Adrenal gland (tissue), 5 donors: ENCODE results near the gene ADPRHL1.

Experiments
- CTCF ChIP-seq, 6 experiments: fragments of 450-650 bp in 4 of 6; fragments of 200-600 bp in 2 of 6; sonication (generic) in 1 of 6; IDR thresholded peaks; 1 replicate in 5 of 6; 2 replicates in 1 of 6; pipeline versions ENCODE4 v1.5.1 to v1.8.0; 2016 to 2021; ENCODE audit warnings: antibody characterized with exemption in 6 of 6, mild to moderate bottlenecking in 2 of 6, moderate library complexity in 1 of 6
- POLR2A ChIP-seq, 2 donors: fragments of 450-650 bp; IDR thresholded peaks; one replicate each; pipeline ENCODE4 v1.6.1; 2017; ENCODE audit warnings: antibody characterized with exemption in 2 of 2, mild to moderate bottlenecking in 2 of 2, moderate library complexity in 1 of 2
- donor health status: DM: no; HTN: no; CAD: no.

DNA sequence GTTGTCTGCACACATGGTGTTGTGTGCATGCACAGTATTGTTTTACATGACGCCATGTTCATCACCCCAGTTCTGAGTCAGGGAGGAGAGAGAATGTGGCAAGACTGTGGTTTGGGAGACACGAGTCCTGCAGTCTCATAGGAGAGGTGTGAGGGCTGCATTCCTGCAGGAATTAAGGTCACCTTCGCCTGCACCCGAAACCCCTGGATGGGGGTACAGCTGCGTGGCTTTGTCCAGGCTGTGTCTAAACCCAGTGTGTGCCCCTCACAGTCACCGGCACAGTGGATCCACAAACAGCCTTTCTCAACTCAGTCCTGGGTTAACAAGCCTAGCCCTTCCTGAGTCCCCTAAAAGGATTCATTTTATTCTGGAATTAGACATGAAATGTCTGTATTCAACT lies 5.7 kb downstream of the ADPRHL1 start:
- no peak for TF ChIP-seq CTCF (IDR thresholded peaks at IDR 0.05)
- TF ChIP-seq POLR2A (IDR thresholded peaks at IDR 0.05), result no peak
